PC-9 (cell line): ENCODE results near the gene IGSF8. TPM values are rescaled to one million over a fixed set of nuclear protein-coding genes. Genes with fewer than 3 reads are reported as not detected.

ENCODE experiments used
- BruUV-seq: library from RNA; stranded (reverse); fragments of 400-500 nt; replicated peaks from 2 replicates; lab custom pipeline; 2021; lab: Mats Ljungman, UMichigan
- CTCF ChIA-PET: fragments of 300-600 bp; sonication (Branson Sonifier 250); formaldehyde crosslinking; loops from one replicate; lab custom pipeline; 2022; ENCODE audit warnings: antibody characterized with exemption; lab: Charles Lee
- POLR2A ChIA-PET: fragments of 300-600 bp; sonication (Branson Sonifier 250); formaldehyde crosslinking; loops from one replicate; lab custom pipeline; 2022; ENCODE audit warnings: antibody characterized with exemption; ENCODE audit not compliant: unreplicated experiment; lab: Charles Lee
- DNase-seq, 2 experiments: peaks; one replicate each; pipeline versions ENCODE4 v3.0.0 to v3.0.0-alpha.2; 2015 to 2022; ENCODE audit warnings: mixed read lengths in 1 of 2
- H2AFZ ChIP-seq: fragments of 200-600 bp; sonication (generic); 2 replicates; pipeline ENCODE4 v1.8.1; 2017; ENCODE audit warnings: antibody characterized with exemption
- H3F3A ChIP-seq: fragments of 200-600 bp; sonication (generic); 2 replicates; pipeline ENCODE4 v1.8.1; 2017; ENCODE audit warnings: antibody characterized with exemption, mild to moderate bottlenecking, low read depth; ENCODE audit not compliant: insufficient read depth
- H3K27ac ChIP-seq: fragments of 200-600 bp; sonication (generic); 2 replicates; pipeline ENCODE4 v1.6.1; 2016; ENCODE audit warnings: mixed run types
- H3K27me3 ChIP-seq: fragments of 200-600 bp; sonication (generic); 2 replicates; pipeline ENCODE4 v1.6.1; 2016; ENCODE audit warnings: low read depth, mixed run types; ENCODE audit not compliant: insufficient read depth
- H3K36me3 ChIP-seq: fragments of 200-600 bp; sonication (generic); 2 replicates; pipeline ENCODE4 v1.6.1; 2016; ENCODE audit warnings: low read depth, mixed run types
- H3K4me1 ChIP-seq: fragments of 200-600 bp; sonication (generic); replicated peaks from 2 replicates; pipeline ENCODE4 v1.6.1; 2016; ENCODE audit warnings: mixed run types; ENCODE audit not compliant: insufficient read depth
- H3K4me2 ChIP-seq: fragments of 200-600 bp; sonication (generic); 2 replicates; pipeline ENCODE4 v1.6.1; 2017; ENCODE audit warnings: mixed run types
- H3K4me3 ChIP-seq: fragments of 200-600 bp; sonication (generic); 2 replicates; pipeline ENCODE4 v1.6.1; 2016; ENCODE audit warnings: mixed run types
- H3K79me2 ChIP-seq: fragments of 200-600 bp; sonication (generic); 2 replicates; pipeline ENCODE4 v1.6.1; 2017; ENCODE audit warnings: low read depth, mixed run types
- H3K9me2 ChIP-seq: fragments of 200-600 bp; sonication (generic); 2 replicates; pipeline ENCODE4 v1.8.1; 2017; ENCODE audit warnings: mild to moderate bottlenecking; ENCODE audit not compliant: insufficient read depth
- H3K9me3 ChIP-seq: fragments of 200-600 bp; sonication (generic); 2 replicates; pipeline ENCODE4 v1.8.1; 2016; ENCODE audit warnings: low read depth; ENCODE audit not compliant: insufficient read depth
- H4K20me1 ChIP-seq: fragments of 200-600 bp; sonication (generic); 2 replicates; pipeline ENCODE4 v1.8.1; 2017; ENCODE audit not compliant: insufficient read depth
- EZH2 ChIP-seq: fragments of 200-600 bp; sonication (generic); IDR thresholded peaks from 2 replicates; pipeline ENCODE4 v1.8.0; 2017; ENCODE audit warnings: antibody characterized with exemption, low read depth
- intact Hi-C: fragments of 100-400 bp; cut with micrococcal nuclease; formaldehyde crosslinking; loops from one replicate; pipeline ENCODE4 v1.10.0; 2022; ENCODE audit not compliant: unreplicated experiment
- total RNA-seq: library from RNA; stranded (reverse); gene quantifications from 2 replicates; pipeline ENCODE4 v1.2.3, GENCODE V29; 2021
- TF ChIP-seq, protein P1 (sequence below): fragments of 200-600 bp; sonication (generic); conservative IDR thresholded peaks from 2 replicates; pipeline ENCODE4 v1.6.1; 2017; ENCODE audit warnings: mixed run types, antibody characterized with exemption, mild to moderate bottlenecking, moderate library complexity

IGSF8 gene
- total RNA-seq, 1 experiment from 2014 or later, result 27.4 TPM

DNA sequence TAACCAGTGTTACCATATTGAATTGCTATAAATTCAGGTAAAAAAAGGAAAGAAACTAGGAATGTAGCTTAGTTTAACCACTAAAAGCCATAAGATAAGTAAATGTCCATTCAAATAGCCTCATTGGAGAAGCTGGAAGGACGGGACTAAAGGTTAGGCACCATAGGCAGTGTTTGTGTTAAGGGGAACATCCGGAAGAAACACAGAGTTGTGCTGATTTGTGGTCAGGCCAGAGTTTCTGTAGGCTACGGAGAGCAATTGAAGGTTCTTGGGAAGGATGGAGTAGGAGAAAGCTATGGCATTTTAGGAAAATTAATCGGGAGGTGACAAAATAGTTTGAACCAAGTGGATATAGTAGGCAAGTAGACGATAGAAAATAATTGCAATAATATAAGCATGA is 27.1 kb downstream of the IGSF8 start:
- no peak overlapping the region for H3K4me2 ChIP-seq
- POLR2A ChIA-PET, result no interaction called here
- no peaks in the 10 kb centered on the region for H3K36me3 ChIP-seq
- no peaks in the 10 kb centered on the region for H3K79me2 ChIP-seq
- H3K9me3 ChIP-seq, result no peaks in the 10 kb centered on the region
- intact Hi-C loops, result no loop called here
- no peak overlapping the region for H2AFZ ChIP-seq
- TF ChIP-seq, protein P1, sequence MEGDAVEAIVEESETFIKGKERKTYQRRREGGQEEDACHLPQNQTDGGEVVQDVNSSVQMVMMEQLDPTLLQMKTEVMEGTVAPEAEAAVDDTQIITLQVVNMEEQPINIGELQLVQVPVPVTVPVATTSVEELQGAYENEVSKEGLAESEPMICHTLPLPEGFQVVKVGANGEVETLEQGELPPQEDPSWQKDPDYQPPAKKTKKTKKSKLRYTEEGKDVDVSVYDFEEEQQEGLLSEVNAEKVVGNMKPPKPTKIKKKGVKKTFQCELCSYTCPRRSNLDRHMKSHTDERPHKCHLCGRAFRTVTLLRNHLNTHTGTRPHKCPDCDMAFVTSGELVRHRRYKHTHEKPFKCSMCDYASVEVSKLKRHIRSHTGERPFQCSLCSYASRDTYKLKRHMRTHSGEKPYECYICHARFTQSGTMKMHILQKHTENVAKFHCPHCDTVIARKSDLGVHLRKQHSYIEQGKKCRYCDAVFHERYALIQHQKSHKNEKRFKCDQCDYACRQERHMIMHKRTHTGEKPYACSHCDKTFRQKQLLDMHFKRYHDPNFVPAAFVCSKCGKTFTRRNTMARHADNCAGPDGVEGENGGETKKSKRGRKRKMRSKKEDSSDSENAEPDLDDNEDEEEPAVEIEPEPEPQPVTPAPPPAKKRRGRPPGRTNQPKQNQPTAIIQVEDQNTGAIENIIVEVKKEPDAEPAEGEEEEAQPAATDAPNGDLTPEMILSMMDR, result no peak
- TF ChIP-seq EZH2, result no peak
- no peaks in the 10 kb centered on the region for H3F3A ChIP-seq
- no TSS peak for BruUV-seq
- no peaks in the 10 kb centered on the region for H3K4me1 ChIP-seq
- no peak for DNase-seq
- no peaks in the 10 kb centered on the region for H4K20me1 ChIP-seq
- no peak overlapping the region for H3K27ac ChIP-seq
- peaks cover 57% of the 10 kb centered on the region for H3K27me3 ChIP-seq
- CTCF ChIA-PET, result no interaction called here
- no peak overlapping the region for H3K4me3 ChIP-seq
- H3K9me2 ChIP-seq, result no peaks in the 10 kb centered on the region

DNA sequence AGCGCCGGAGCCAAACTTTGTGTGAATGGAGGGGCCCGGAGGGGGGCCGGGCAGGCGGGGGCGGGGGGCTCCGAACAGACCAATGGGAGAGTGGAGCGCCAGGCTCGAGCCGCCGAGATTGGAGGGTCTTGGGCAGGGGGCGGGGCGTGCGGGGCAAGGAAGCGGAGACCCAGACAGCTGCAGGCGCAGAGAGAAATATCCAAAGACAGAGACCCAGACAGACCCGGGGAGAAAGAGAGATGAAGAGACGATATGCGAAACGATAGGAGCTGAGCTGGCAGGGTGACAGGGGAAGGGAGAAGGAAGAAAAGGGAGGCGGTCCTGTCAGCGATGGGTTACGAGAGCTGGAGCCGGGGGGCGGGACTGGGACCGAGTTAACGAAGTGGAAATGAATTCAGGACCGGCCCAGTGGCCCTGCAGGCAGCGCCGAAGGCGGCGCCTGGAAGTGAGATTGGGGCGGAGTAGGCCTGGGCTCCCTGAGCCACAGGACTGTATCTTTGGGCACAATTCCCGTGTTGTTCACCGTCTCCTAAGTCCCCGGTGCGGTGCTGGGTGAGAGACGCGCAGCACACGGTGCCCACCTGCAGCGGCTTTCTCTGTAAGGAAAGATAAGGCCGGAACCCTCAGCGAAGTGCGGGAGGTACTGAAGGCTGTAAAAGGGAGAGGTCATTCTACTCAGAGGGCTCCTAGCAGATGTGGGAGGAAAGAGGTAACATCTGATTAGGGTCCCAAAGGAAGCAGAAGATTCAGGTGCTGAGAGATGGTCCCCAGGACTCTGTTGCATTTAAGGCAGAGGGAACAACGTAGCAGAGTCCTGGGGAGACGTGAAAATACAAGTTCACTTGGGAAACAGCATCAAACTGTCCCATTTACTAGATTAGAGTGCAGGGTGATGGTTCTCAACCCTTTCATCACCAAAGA is 27.9 kb downstream of the IGSF8 start:
- ChIA-PET CTCF (interaction anchor here (0.6 kb wide), 1 partner anchor 149 kb away, joined by 5 read pairs; no protein-coding TSS in a partner anchor), POLR2A (interaction anchor here (0.7 kb wide), 1 partner anchor 982 kb away, joined by 5 read pairs; no protein-coding TSS in a partner anchor)
- BruUV-seq, result no TSS peak

More for the DNA sequence above, 27.9 kb downstream of the IGSF8 start:
- Histone ChIP-seq H3F3A (no peaks in the 10 kb centered on the region), H3K27me3 (peaks cover 57% of the 10 kb centered on the region), H2AFZ (0 out of 2 replicates have a peak overlapping the region, but pooled peaks have one; percentile 6), H3K36me3 (no peaks in the 10 kb centered on the region), H3K9me3 (no peaks in the 10 kb centered on the region), H3K4me2 (peak overlapping the region; percentile 71), H4K20me1 (no peaks in the 10 kb centered on the region), H3K4me1 (no peaks in the 10 kb centered on the region), H3K79me2 (no peaks in the 10 kb centered on the region), H3K27ac (no peak overlapping the region), H3K9me2 (no peaks in the 10 kb centered on the region), H3K4me3 (peak overlapping the region; percentile 34; the same call in 1 of the 2 replicates)
- intact Hi-C loops, result no loop called here
- peak in 1 of 2 experiments; percentile 54 for DNase-seq
- TF ChIP-seq, protein P1, result no peak
- no peak for TF ChIP-seq EZH2
